ENCODE measurements around the gene TNS3. TPM values are rescaled to one million over a fixed set of nuclear protein-coding genes. Genes with fewer than 3 reads are reported as not detected.

Gene TNS3
- total RNA-seq, 1 donor from 2014 or later: 41.2 TPM

DNA sequence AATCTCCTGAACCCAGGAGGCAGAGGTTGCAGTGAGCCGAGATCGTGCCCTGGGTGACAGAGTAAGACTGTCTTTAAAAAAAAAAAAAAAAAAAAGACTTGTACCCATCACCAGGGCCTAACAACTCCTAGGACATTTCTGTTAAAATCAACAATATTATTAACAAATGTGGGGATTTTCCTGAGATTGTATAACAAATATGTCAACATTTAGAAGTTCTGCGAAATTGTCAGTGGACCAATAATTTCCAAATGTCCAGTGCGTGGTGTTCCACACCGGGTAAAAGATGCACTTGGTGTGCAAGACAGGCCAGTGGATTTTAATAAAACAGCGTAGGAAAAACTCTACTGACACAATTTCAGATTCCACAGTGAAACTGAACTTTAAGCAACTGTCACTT lies 71.1 kb downstream of the TNS3 start:
- TF ChIP-seq, protein P1, sequence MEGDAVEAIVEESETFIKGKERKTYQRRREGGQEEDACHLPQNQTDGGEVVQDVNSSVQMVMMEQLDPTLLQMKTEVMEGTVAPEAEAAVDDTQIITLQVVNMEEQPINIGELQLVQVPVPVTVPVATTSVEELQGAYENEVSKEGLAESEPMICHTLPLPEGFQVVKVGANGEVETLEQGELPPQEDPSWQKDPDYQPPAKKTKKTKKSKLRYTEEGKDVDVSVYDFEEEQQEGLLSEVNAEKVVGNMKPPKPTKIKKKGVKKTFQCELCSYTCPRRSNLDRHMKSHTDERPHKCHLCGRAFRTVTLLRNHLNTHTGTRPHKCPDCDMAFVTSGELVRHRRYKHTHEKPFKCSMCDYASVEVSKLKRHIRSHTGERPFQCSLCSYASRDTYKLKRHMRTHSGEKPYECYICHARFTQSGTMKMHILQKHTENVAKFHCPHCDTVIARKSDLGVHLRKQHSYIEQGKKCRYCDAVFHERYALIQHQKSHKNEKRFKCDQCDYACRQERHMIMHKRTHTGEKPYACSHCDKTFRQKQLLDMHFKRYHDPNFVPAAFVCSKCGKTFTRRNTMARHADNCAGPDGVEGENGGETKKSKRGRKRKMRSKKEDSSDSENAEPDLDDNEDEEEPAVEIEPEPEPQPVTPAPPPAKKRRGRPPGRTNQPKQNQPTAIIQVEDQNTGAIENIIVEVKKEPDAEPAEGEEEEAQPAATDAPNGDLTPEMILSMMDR (IDR thresholded peaks at IDR 0.05; ENCODE audit: insufficient read depth, low read length, poor library complexity, severe bottlenecking): no peak
- DNase-seq (ENCODE audit: low read depth): no peak
- Histone ChIP-seq H3K36me3 (ENCODE audit: control insufficient read depth, insufficient read depth, low read length) (peaks cover 2% of the 10 kb centered on the region), H3K4me3 (ENCODE audit: low read depth, low read length) (no peak overlapping the region), H3K27me3 (ENCODE audit: control insufficient read depth, insufficient read depth, low read length) (no peaks in the 10 kb centered on the region)

DNA sequence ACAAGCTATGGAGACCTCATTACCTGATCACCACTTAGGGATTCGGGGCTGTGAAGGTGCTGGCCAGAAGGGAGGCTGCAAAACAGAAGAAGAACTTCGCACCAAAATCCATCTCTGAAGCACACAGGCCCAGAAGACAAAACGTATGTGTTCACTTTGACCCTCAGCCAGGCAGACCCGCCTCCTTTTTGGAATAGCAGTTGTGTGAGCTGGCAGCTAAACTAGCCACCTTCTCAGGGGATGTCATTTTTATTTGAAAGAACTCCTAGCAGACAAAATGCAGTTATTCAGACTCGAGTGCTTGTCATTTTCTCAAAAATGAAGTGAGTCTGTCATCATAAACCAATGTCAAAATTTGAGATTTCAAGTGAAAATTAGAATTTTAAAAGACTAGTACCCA lies 71.7 kb downstream of the TNS3 start:
- no peak for DNase-seq (ENCODE audit: low read depth)
- Histone ChIP-seq H3K27me3 (ENCODE audit: control insufficient read depth, insufficient read depth, low read length) (no peaks in the 10 kb centered on the region), H3K36me3 (ENCODE audit: control insufficient read depth, insufficient read depth, low read length) (peaks cover 2% of the 10 kb centered on the region), H3K4me3 (ENCODE audit: low read depth, low read length) (no peak overlapping the region)
- TF ChIP-seq, protein P1 (IDR thresholded peaks at IDR 0.05; ENCODE audit: insufficient read depth, low read length, poor library complexity, severe bottlenecking): no peak

DNA sequence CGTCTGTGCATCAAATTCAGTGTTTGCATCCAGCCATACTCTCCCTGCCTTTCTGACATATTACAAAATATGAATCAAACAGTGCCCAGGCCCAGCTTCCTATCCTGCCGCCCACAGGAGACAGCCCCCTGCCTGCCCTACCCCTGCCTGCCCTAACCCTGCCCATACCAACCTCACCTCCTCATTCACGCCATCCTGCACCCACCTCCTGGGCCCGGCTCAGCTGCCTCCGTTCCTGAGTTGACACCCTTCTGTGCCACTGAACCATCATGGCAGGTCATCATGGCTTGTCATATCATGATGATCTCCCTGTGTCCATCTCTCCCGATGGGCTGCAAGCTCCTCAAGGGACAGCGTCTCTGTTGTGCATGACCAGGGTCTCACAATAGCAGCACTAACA lies 72.3 kb downstream of the TNS3 start:
- no peaks in the 10 kb centered on the region for H3K27me3 ChIP-seq (ENCODE audit: control insufficient read depth, insufficient read depth, low read length)
- H3K4me3 ChIP-seq (ENCODE audit: low read depth, low read length): no peak overlapping the region
- no peak for DNase-seq (ENCODE audit: low read depth)
- H3K36me3 ChIP-seq (ENCODE audit: control insufficient read depth, insufficient read depth, low read length): peaks cover 2% of the 10 kb centered on the region
- TF ChIP-seq, protein P1 (IDR thresholded peaks at IDR 0.05; ENCODE audit: insufficient read depth, low read length, poor library complexity, severe bottlenecking): no peak

DNA sequence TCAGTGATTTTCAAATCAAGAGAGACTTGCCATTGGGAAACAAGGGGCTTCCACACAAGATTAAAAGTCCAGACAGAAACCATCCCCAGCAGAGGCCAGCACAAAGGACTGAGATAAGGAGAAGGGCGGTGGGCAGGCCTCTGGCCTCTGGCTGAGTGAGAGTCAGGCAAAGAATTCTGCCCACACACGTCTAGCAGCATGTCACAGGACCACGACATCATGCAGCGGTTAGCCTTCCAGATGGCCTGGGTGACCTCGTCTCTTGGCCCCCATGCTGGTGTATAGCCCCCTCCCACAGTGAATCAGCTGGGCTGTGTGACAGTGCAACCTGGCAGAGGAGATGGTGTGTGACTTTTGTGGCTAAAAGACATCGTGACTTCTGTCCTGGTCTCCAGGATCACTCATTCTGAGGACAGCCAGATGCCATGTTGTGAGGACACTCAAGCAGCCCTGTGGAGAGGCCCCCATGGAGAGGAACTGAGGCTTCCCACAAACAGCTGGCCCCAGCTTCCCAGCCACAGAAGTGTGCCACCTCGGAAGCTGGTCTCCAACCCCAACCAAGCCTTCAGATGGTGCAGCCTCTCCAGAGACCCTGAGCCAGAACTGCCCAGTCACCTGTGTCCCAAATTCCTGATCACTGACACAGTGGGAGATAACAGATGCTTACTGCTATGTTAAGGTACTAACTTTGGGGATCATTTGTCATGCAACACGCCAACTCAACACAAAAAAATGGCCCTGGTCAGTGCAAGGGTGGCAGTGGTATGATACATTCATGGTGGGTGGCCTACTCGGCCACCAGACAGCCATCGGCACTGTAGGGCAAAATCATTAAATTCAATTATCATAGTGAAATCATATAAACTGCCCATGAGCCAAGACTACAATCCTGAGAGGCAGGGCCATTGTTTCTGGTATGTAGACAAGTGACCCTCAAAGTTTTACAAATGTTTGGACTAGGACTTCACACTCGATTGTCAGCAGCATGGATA lies 73.2 kb downstream of the TNS3 start:
- H3K27me3 ChIP-seq (ENCODE audit: control insufficient read depth, insufficient read depth, low read length): no peaks in the 10 kb centered on the region
- no peak for DNase-seq (ENCODE audit: low read depth)
- TF ChIP-seq, protein P1 (IDR thresholded peaks at IDR 0.05; ENCODE audit: insufficient read depth, low read length, poor library complexity, severe bottlenecking): no peak
- peaks cover 2% of the 10 kb centered on the region for H3K36me3 ChIP-seq (ENCODE audit: control insufficient read depth, insufficient read depth, low read length)
- H3K4me3 ChIP-seq (ENCODE audit: low read depth, low read length): no peak overlapping the region

DNA sequence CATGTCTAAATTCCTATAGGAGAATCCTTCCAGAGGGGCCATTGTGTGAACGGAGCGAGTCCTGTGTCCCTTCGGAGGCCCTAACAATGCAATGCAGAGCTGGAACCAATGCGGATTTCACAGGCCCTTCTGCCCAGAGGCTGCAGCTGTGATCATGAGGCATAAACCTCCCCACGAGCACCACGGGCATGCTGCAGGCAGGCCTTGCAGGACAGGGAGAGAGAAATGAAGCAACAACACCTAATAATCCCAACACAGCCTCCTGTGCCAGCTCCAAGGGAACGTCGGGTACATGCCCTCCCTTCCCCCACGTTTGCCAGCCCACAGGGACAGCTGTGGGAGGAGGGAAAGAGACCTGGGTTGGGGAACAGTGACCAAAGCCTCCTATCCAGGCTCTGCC lies 74.4 kb downstream of the TNS3 start:
- TF ChIP-seq, protein P1 (IDR thresholded peaks at IDR 0.05; ENCODE audit: insufficient read depth, low read length, poor library complexity, severe bottlenecking): no peak
- no peak for DNase-seq (ENCODE audit: low read depth)
- Histone ChIP-seq H3K36me3 (ENCODE audit: control insufficient read depth, insufficient read depth, low read length) (peaks cover 2% of the 10 kb centered on the region), H3K4me3 (ENCODE audit: low read depth, low read length) (no peak overlapping the region), H3K27me3 (ENCODE audit: control insufficient read depth, insufficient read depth, low read length) (no peaks in the 10 kb centered on the region)
